ENCODE data around the gene PSIP1.
"Not testable (repeated sequence)": the region's sequence is repeated elsewhere in the genome, so short reads cannot be mapped to it uniquely, and the experiment has no call there.

Gene PSIP1

GRCh38 chr9:15501803-15502202 is 9.0 kb downstream of the PSIP1 start:
- DNase-seq = no peak

- DNase-seq = no peak
Observed at GRCh38 chr9:15501179-15501578, 9.6 kb downstream of the PSIP1 start.

- DNase-seq = no peak
Observed at GRCh38 chr9:15499139-15499538, 11.6 kb downstream of the PSIP1 start.

- no peak for DNase-seq
Observed at GRCh38 chr9:15498246-15498995, 12.3 kb downstream of the PSIP1 start.

- no peak for DNase-seq
Observed at GRCh38 chr9:15492485-15493150, 18.2 kb downstream of the PSIP1 start.

- DNase-seq = no peak
Observed at GRCh38 chr9:15491950-15492349, 18.8 kb downstream of the PSIP1 start.

- no peak for DNase-seq
Observed at GRCh38 chr9:15485836-15486666, 24.7 kb downstream of the PSIP1 start.

- no peak for DNase-seq
Observed at GRCh38 chr9:15484802-15485201, 26.0 kb downstream of the PSIP1 start.

- DNase-seq = no peak
Observed at GRCh38 chr9:15482146-15482545, 28.6 kb downstream of the PSIP1 start.

- DNase-seq = no peak
Observed at GRCh38 chr9:15480028-15480427, 30.7 kb downstream of the PSIP1 start.

GRCh38 chr9:15475923-15476536 is 34.7 kb downstream of the PSIP1 start:
- no peak for DNase-seq

GRCh38 chr9:15469862-15470261 is 40.9 kb downstream of the PSIP1 start:
- DNase-seq = no peak

- peak; percentile 64 for DNase-seq
Observed at GRCh38 chr9:15469406-15469805, 41.4 kb downstream of the PSIP1 start.

GRCh38 chr9:15468145-15468544 is 42.6 kb downstream of the PSIP1 start:
- DNase-seq = peak; percentile 23

- DNase-seq = no peak
Observed at GRCh38 chr9:15461601-15462000, 49.2 kb downstream of the PSIP1 start.

GRCh38 chr9:15461056-15461455 is 49.7 kb downstream of the PSIP1 start:
- DNase-seq = no peak

- DNase-seq = no peak
Observed at GRCh38 chr9:15453956-15454355, 56.8 kb downstream of the PSIP1 start.

- no peak for DNase-seq
Observed at GRCh38 chr9:15444141-15444540, 66.6 kb downstream of the PSIP1 start.

GRCh38 chr9:15442264-15442663 is 68.5 kb downstream of the PSIP1 start:
- DNase-seq = not testable (repeated sequence)

GRCh38 chr9:15441841-15442240 is 68.9 kb downstream of the PSIP1 start:
- DNase-seq = not testable (repeated sequence)

- no peak for DNase-seq
Observed at GRCh38 chr9:15438891-15439290, 71.9 kb downstream of the PSIP1 start.

- no peak for DNase-seq
Observed at GRCh38 chr9:15433661-15434060, 77.1 kb downstream of the PSIP1 start.

GRCh38 chr9:15433191-15433590 is 77.6 kb downstream of the PSIP1 start:
- no peak for DNase-seq
